Heart right ventricle (tissue), 16 donors: ENCODE data around the gene TRAT1. TPM values are rescaled to one million over a fixed set of nuclear protein-coding genes. Genes with fewer than 3 reads are reported as not detected.
A peak's percentile ranks its signal among the peaks of the same experiment; 100 is the strongest.

ENCODE experiments used
- ATAC-seq, 8 donors: fragments of 200-7000 bp; cut with Tn5 transposase; one replicate each; pipeline ENCODE4 v1.9.1; 2020; ENCODE audit warnings: mild to moderate bottlenecking in 8 of 8, moderate library complexity in 8 of 8, moderate number of reproducible peaks in 1 of 8
- DNase-seq, 2 donors: peaks; one replicate each; pipeline ENCODE4 v3.0.0-alpha.2; 2020
- H3K27ac ChIP-seq, 10 donors: fragments of 200-600 bp; sonication (generic) in 2 of 10; one replicate each; pipeline versions ENCODE4 v1.5.0 to v1.8.0; 2020 to 2022; ENCODE audit warnings: mild to moderate bottlenecking in 3 of 10
- H3K27me3 ChIP-seq, 7 donors: fragments of 200-600 bp; one replicate each; pipeline ENCODE4 v1.8.0; 2021 to 2022; ENCODE audit warnings: mild to moderate bottlenecking in 2 of 7
- H3K36me3 ChIP-seq, 9 donors: fragments of 200-600 bp; sonication (generic) in 1 of 9; one replicate each; pipeline versions ENCODE4 v1.5.0 to v1.8.0; 2020 to 2022; ENCODE audit warnings: mild to moderate bottlenecking in 2 of 9
- H3K4me1 ChIP-seq, 9 donors: fragments of 200-600 bp; sonication (generic) in 1 of 9; one replicate each; pipeline versions ENCODE4 v1.5.0 to v1.8.0; 2020 to 2022; ENCODE audit warnings: mild to moderate bottlenecking in 4 of 9
- H3K4me3 ChIP-seq, 10 donors: fragments of 200-600 bp; sonication (generic) in 2 of 10; one replicate each; pipeline versions ENCODE4 v1.5.0 to v1.8.0; 2020 to 2022; ENCODE audit warnings: mild to moderate bottlenecking in 7 of 10, moderate library complexity in 2 of 10
- H3K9me3 ChIP-seq, 11 donors: fragments of 200-600 bp in 10 of 11; sonication (generic) in 2 of 11; one replicate each; pipeline versions ENCODE4 v1.5.0 to v1.8.0; 2013 to 2022; ENCODE audit warnings: mild to moderate bottlenecking in 2 of 11, control low read depth in 1 of 11, moderate library complexity in 1 of 11
- WGBS, 2 donors: extraction: QIAGEN DNeasy Blood & Tissue Kit; methylation state at CpG; one replicate each; pipeline ENCODE4 v1.1.7; 2013; ENCODE audit warnings: inconsistent platforms in 1 of 2; 5-methylcytosine and 5-hydroxymethylcytosine counted together
- intact Hi-C, 10 donors: fragments of 100-400 bp; cut with DNase I; formaldehyde crosslinking; loops; one replicate each; pipeline versions ENCODE4 v1.11.1 to v1.14.2; 2022
- polyA plus RNA-seq, 2 donors: library from polyadenylated mRNA; stranded (reverse); fragments of 200-250 nt; gene quantifications; one replicate each; pipeline ENCODE4 v1.2.3, GENCODE V29; 2013
- total RNA-seq, 10 donors: library from RNA; stranded (reverse); fragmentation: NEBNext Ultra II Directional in 3 of 10; extraction: Animal tissue kit (Norgen Biotek cat#: 25700) in 3 of 10; gene quantifications; one replicate each; pipeline versions ENCODE4 v1.2.1 to v1.2.4, GENCODE V29; 2021 to 2023
- TF ChIP-seq, protein P1 (sequence below), 9 donors: fragments of 200-600 bp; sonication (generic) in 2 of 9; IDR thresholded peaks; one replicate each; pipeline versions ENCODE4 v1.5.0 to v1.8.0; 2021 to 2022; ENCODE audit warnings: antibody characterized with exemption in 9 of 9, mild to moderate bottlenecking in 5 of 9, moderate library complexity in 1 of 9
- donor health status: Arrhythmogenic right ventricular cardiomyopathy.
- donor health status: ischemic (EF 13 %, LVEDD 7.1; RV severe dilation, severe dysfunction).
- donor health status: healthy with polysubstance abuse.
- donor health status: DM: no; HTN: yes; CAD: no.
- donor health status: DM: no; HTN: no; CAD: no.
- donor health status: ischemic (EF 25% LVEDD 6.9; RV normal size, moderate dysfunction).
- donor health status: ischemic (EF 25% LVEDD 5.7; RV mildly dilated, moderate dysfunction).
- donor health status: healthy.
- donor health status: DM: yes; HTN: yes; CAD: no.
- donor health status: Ischemic cardiomyopathy.
- donor health status: ischemic (EF 35%, LVEDD 5.7; RV mildly dilated, moderate dysfunction).
- donor health status: nonischemic (EF 11% LVEDD 7.7; RV severe dilation, severe dysfunction).
- donor health status: DM: yes; HTN: yes; CAD: no.
- donor health status: PGD.
- donor health status: ischemic (EF 29% LVEDD 5.4; RV normal size, mild dysfunction).
- donor health status: nonischemic (EF 23%, LVEDD 6.1; RV moderate dilation, normal function).

The TRAT1 gene
- total and polyA plus RNA-seq, 12 donors, result 0.07 to 0.79 (median 0.20) TPM; not detected in 7

DNA sequence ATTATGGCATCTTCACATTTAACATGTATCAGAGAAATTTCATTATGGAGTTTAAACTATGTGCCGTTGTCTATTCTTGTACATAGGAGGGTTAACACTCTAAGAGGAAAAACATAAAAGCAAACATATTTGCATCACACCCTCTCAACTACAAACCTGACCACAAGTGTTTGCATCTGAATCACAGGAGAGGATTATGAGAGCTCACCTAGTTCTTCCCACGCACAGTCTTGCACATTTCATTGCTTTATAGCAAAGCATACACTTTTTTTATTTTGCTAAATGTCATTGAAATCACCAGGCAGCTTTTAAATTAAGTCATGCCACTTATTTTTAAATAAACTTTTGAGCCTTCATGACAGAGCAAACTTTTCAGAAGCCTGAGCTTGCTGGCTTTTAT lies 12.5 kb downstream of the TRAT1 start:
- ATAC-seq (no peak), DNase-seq (no peak)
- Histone ChIP-seq H3K27ac (no peak overlapping the region), H3K9me3 (no peaks in the 10 kb centered on the region), H3K27me3 (peaks cover 0 to 7% (median 0%) of the 10 kb centered on the region in 7 donors), H3K36me3 (no peaks in the 10 kb centered on the region), H3K4me3 (peak overlapping the region in 1 of 10 donors; percentile 1), H3K4me1 (no peaks in the 10 kb centered on the region)
- intact Hi-C loops, result no loop called here
- WGBS, 2 donors, result 83 to 91% methylated on average over 2 of the region's 2 CpGs
- TF ChIP-seq, protein P1, sequence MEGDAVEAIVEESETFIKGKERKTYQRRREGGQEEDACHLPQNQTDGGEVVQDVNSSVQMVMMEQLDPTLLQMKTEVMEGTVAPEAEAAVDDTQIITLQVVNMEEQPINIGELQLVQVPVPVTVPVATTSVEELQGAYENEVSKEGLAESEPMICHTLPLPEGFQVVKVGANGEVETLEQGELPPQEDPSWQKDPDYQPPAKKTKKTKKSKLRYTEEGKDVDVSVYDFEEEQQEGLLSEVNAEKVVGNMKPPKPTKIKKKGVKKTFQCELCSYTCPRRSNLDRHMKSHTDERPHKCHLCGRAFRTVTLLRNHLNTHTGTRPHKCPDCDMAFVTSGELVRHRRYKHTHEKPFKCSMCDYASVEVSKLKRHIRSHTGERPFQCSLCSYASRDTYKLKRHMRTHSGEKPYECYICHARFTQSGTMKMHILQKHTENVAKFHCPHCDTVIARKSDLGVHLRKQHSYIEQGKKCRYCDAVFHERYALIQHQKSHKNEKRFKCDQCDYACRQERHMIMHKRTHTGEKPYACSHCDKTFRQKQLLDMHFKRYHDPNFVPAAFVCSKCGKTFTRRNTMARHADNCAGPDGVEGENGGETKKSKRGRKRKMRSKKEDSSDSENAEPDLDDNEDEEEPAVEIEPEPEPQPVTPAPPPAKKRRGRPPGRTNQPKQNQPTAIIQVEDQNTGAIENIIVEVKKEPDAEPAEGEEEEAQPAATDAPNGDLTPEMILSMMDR (IDR thresholded peaks at IDR 0.05), result no peak

DNA sequence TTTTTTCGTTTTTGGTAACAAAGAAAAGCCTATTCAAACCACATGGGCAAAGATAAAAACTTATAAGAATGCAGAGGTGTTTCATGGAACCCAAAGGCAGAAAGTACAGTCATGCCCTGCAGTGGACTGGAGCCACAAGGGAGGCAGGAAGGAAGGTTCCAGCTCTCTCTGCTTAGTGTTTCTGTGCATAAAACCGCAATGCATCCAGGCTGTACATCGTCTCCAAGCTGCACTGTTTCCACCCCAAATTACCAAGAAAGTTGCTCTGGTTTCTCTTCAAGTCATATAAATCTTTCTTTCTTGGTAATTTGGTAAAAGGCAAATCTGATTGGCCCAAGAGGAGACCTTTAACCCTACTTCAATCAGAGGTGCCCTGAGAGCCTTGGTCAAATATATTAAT lies 15.8 kb downstream of the TRAT1 start:
- intact Hi-C loops, result no loop called here
- Histone ChIP-seq H3K4me3 (no peak overlapping the region), H3K4me1 (no peaks in the 10 kb centered on the region), H3K9me3 (no peaks in the 10 kb centered on the region), H3K27me3 (peaks cover 0 to 7% (median 0%) of the 10 kb centered on the region in 7 donors), H3K36me3 (no peaks in the 10 kb centered on the region), H3K27ac (no peak overlapping the region)
- 58 to 63% methylated on average over 3 of the region's 3 CpGs for WGBS, 2 donors
- DNase-seq (no peak), ATAC-seq (no peak)
- TF ChIP-seq, protein P1 (IDR thresholded peaks at IDR 0.05), result no peak

DNA sequence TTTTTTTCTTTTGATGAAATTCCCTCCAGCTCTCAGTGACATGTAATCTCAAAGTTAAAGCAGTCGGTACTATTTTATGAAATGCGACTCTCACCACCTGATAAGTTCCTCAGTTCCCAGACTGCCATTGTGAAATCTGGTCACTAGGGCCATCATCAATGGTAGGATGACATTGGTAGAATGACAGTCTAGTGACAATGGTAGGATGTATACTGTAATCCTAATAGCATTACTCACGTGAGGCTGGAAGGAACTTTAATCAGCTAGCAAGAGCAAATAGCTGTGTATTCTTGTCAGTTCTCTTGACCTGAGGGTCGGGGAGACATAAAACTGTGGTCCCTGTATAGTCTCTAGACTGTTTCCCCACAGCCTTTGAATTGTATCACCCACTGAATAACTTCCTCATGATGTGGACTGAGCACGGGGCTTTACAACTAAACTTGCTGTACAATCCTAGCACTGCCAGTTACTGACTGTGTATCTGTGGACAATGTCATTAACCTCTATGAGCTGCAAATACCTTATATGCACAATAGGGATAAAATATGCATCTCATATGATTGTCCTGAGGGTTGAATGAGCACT lies 23.2 kb downstream of the TRAT1 start:
- Histone ChIP-seq H3K4me1 (no peaks in the 10 kb centered on the region), H3K9me3 (peaks cover 0 to 8% (median 0%) of the 10 kb centered on the region in 11 donors), H3K4me3 (no peak overlapping the region), H3K27me3 (no peaks in the 10 kb centered on the region), H3K36me3 (peaks cover 0 to 3% (median 0%) of the 10 kb centered on the region in 9 donors), H3K27ac (no peak overlapping the region)
- TF ChIP-seq, protein P1 (IDR thresholded peaks at IDR 0.05), result no peak
- WGBS, 2 donors, result 65 to 68% methylated on average over 5 of the region's 5 CpGs
- intact Hi-C loops, result no loop called here
- no peak for DNase-seq
- ATAC-seq, result no peak

DNA sequence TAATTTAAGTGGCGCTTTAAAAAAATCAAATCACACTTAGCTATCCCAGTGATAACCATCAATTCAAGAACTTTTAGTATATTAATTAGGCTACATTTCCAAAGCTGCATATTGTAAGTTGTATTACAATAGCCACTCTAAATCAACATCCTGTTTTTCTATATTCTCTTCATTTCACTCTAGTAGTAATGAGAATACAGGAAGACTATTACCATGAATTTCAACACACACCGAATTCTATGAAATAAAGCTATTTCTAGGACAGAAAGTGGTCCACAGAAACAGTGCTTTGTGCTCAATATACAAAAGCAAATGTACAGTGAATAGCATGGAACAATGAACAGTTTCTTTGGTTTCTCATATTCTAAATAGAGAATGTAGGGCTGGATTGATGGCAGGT lies 24.6 kb downstream of the TRAT1 start:
- Histone ChIP-seq H3K9me3 (peaks cover 0 to 8% (median 0%) of the 10 kb centered on the region in 11 donors), H3K4me3 (no peak overlapping the region), H3K4me1 (no peaks in the 10 kb centered on the region), H3K27ac (no peak overlapping the region), H3K36me3 (peaks cover 0 to 3% (median 0%) of the 10 kb centered on the region in 9 donors), H3K27me3 (no peaks in the 10 kb centered on the region)
- no peak for DNase-seq
- TF ChIP-seq, protein P1 (IDR thresholded peaks at IDR 0.05), result no peak
- WGBS, 2 donors, result 84 to 91% methylated on average over 2 of the region's 2 CpGs
- no peak for ATAC-seq
- intact Hi-C loops, result no loop called here
